Measurements from ENCODE around the gene DMPK. TPM values are rescaled to one million over a fixed set of nuclear protein-coding genes. Genes with fewer than 3 reads are reported as not detected.
A peak's percentile ranks its signal among the peaks of the same experiment; 100 is the strongest.

The DMPK gene
- total and polyA plus RNA-seq, 9 of the 15 experiments (the other 6 are each of a cell fraction or from before 2014, with no cell fraction given), result 0.24 to 31.3 (median 7.3) TPM

DNA sequence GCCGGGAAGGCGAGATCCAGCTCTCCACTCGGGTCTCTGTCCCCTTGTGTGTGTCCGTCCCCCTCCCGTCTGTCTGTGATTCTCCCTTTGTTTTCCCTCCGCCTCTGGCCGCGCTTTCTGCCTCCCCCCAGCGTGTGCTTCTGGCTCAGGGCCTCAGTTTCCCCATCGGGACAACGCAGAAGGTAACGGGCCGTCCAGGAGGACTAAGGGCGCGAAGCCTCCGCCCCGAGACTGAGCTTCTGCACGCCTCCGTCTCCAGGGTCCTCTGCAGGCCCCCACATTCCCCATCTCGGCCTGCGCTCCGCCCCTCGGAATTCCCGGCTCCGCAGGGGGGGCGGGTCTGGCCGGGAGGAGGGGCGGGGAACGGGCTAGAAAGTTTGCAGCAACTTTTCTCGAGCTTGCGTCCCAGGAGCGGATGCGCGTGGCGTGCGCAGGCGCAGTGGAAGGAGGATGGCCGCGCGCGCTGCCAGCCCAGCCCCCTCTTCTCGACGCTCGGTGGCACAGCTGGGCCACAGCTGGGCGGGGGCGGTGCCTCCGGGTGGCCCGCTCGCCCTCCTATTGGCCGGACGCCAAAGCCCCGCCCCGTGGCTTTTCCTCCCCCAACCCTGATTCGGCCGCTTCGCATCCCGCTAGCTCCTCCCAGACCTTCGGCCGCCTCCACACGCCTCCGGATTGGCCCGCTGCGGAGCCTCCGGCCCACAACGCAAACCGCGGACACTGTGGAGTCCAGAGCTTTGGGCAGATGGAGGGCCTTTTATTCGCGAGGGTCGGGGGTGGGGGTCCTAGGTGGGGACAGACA lies 13.1 kb downstream of the DMPK start, which contains the start of gene SIX5 (continued):
- peak; percentile 59 for TF ChIP-seq TCF3 (CRISPR knock-in tag; IDR thresholded peaks at IDR 0.05)
- peak; percentile 58; the same call in 1 of the 2 replicates for TF ChIP-seq PHF8 (IDR thresholded peaks at IDR 0.05; ENCODE audit: borderline replicate concordance, low read length)
- TF ChIP-seq MAZ (CRISPR knock-in tag; conservative IDR thresholded peaks at IDR 0.05 in 1 of 2, IDR thresholded peaks at IDR 0.05 in 1 of 2), result peak; percentile 95 to 97
- TF ChIP-seq CHD4 (IDR thresholded peaks at IDR 0.05; ENCODE audit: insufficient read depth, insufficient replicate concordance, low read depth, low read length, poor library complexity, severe bottlenecking), result no peak
- no peak for TF ChIP-seq ZNF12 (CRISPR knock-in tag; IDR thresholded peaks at IDR 0.05)
- no peak for TF ChIP-seq MEF2A (IDR thresholded peaks at IDR 0.05; ENCODE audit: control insufficient read depth, low read depth, low read length)
- 0 out of 2 replicates have a peak, but pooled peaks have one; percentile 41 for TF ChIP-seq KLF6 (CRISPR knock-in tag; IDR thresholded peaks at IDR 0.05; ENCODE audit: borderline replicate concordance)
- peak; percentile 38; the same call in 1 of the 2 replicates for TF ChIP-seq NFIX (CRISPR knock-in tag; IDR thresholded peaks at IDR 0.05; ENCODE audit: low read depth)
- TF ChIP-seq CAMTA2 (CRISPR knock-in tag; conservative IDR thresholded peaks at IDR 0.05), result 0 out of 2 replicates have a peak, but pooled peaks have one; percentile 35
- TF ChIP-seq, protein P1, sequence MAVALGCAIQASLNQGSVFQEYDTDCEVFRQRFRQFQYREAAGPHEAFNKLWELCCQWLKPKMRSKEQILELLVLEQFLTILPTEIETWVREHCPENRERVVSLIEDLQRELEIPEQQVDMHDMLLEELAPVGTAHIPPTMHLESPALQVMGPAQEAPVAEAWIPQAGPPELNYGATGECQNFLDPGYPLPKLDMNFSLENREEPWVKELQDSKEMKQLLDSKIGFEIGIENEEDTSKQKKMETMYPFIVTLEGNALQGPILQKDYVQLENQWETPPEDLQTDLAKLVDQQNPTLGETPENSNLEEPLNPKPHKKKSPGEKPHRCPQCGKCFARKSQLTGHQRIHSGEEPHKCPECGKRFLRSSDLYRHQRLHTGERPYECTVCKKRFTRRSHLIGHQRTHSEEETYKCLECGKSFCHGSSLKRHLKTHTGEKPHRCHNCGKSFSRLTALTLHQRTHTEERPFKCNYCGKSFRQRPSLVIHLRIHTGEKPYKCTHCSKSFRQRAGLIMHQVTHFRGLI (CRISPR knock-in tag; IDR thresholded peaks at IDR 0.05), result no peak
- TF ChIP-seq, protein P2, sequence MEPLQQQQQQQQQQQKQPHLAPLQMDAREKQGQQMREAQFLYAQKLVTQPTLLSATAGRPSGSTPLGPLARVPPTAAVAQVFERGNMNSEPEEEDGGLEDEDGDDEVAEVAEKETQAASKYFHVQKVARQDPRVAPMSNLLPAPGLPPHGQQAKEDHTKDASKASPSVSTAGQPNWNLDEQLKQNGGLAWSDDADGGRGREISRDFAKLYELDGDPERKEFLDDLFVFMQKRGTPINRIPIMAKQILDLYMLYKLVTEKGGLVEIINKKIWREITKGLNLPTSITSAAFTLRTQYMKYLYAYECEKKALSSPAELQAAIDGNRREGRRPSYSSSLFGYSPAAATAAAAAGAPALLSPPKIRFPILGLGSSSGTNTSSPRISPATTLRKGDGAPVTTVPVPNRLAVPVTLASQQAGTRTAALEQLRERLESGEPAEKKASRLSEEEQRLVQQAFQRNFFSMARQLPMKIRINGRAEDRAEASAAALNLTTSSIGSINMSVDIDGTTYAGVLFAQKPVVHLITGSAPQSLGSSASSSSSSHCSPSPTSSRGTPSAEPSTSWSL (CRISPR knock-in tag; IDR thresholded peaks at IDR 0.05; ENCODE audit: borderline replicate concordance), result 0 out of 2 replicates have a peak, but pooled peaks have one; percentile 40
- peak; percentile 46 for TF ChIP-seq PCBP1 (IDR thresholded peaks at IDR 0.05; ENCODE audit: low read depth, low read length, poor library complexity, severe bottlenecking)
- TF ChIP-seq ZBTB17 (CRISPR knock-in tag; IDR thresholded peaks at IDR 0.05), result peak; percentile 72; the same call in 1 of the 2 replicates
- TF ChIP-seq, protein P3, sequence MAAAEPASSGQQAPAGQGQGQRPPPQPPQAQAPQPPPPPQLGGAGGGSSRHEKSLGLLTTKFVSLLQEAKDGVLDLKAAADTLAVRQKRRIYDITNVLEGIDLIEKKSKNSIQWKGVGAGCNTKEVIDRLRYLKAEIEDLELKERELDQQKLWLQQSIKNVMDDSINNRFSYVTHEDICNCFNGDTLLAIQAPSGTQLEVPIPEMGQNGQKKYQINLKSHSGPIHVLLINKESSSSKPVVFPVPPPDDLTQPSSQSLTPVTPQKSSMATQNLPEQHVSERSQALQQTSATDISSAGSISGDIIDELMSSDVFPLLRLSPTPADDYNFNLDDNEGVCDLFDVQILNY (CRISPR knock-in tag; IDR thresholded peaks at IDR 0.05), result peak; percentile 68; the same call in 1 of the 2 replicates
- TF ChIP-seq KDM5B (IDR thresholded peaks at IDR 0.05; ENCODE audit: insufficient replicate concordance, low read depth, low read length), result peak; percentile 68
- TF ChIP-seq, protein P4, sequence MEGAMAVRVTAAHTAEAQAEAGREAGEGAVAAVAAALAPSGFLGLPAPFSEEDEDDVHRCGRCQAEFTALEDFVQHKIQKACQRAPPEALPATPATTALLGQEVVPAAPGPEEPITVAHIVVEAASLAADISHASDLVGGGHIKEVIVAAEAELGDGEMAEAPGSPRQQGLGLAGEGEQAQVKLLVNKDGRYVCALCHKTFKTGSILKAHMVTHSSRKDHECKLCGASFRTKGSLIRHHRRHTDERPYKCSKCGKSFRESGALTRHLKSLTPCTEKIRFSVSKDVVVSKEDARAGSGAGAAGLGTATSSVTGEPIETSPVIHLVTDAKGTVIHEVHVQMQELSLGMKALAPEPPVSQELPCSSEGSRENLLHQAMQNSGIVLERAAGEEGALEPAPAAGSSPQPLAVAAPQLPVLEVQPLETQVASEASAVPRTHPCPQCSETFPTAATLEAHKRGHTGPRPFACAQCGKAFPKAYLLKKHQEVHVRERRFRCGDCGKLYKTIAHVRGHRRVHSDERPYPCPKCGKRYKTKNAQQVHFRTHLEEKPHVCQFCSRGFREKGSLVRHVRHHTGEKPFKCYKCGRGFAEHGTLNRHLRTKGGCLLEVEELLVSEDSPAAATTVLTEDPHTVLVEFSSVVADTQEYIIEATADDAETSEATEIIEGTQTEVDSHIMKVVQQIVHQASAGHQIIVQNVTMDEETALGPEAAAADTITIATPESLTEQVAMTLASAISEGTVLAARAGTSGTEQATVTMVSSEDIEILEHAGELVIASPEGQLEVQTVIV (CRISPR knock-in tag; IDR thresholded peaks at IDR 0.05; ENCODE audit: borderline replicate concordance), result no peak
- TF ChIP-seq HCFC1 (IDR thresholded peaks at IDR 0.05; ENCODE audit: low read depth, low read length), result peak; percentile 43
- peak; percentile 64 for TF ChIP-seq EP400 (IDR thresholded peaks at IDR 0.05)

All from K562 (cell line).